ENCODE measurements around the gene ACBD6.

GRCh38 chr1:180264595-180264994, 237.8 kb downstream of the ACBD6 start:
- TF ChIP-seq REST (IDR thresholded peaks at IDR 0.05; ENCODE audit: insufficient read depth in 1 of 2, low read depth in 2 of 2, low read length in 2 of 2) = no peak
- no peak for TF ChIP-seq SIN3A (IDR thresholded peaks at IDR 0.05; ENCODE audit: borderline replicate concordance, insufficient read depth, low read length)
- no peak for TF ChIP-seq POLR2AphosphoS5 (IDR thresholded peaks at IDR 0.05; ENCODE audit: low read depth, low read length)
- TF ChIP-seq TAF1 (IDR thresholded peaks at IDR 0.05; ENCODE audit: borderline replicate concordance, insufficient read depth, low read length) = no peak
- no peak for TF ChIP-seq FOXP2 (optimal IDR thresholded peaks at IDR 0.05; ENCODE audit: borderline replicate concordance, extremely low read depth, extremely low read length, insufficient read depth)
